Measurements from ENCODE around the gene PDCD1. TPM values are rescaled to one million over a fixed set of nuclear protein-coding genes. Genes with fewer than 3 reads are reported as not detected.

PDCD1 gene
- total RNA-seq, 1 donor, result not detected

- no peak overlapping the region for H3K4me3 ChIP-seq (ENCODE audit: low read depth, low read length)
- no peak for DNase-seq (ENCODE audit: low read depth)
- TF ChIP-seq CTCF (IDR thresholded peaks at IDR 0.05; ENCODE audit: insufficient read depth, low read length), result no peak
These were observed 44.7 kb upstream of the PDCD1 start for GRCh38 chr2:241903121-241904010.

GRCh38 chr2:241902357-241902991, 43.8 kb upstream of the PDCD1 start:
- DNase-seq (ENCODE audit: low read depth), result no peak
- TF ChIP-seq CTCF (IDR thresholded peaks at IDR 0.05; ENCODE audit: insufficient read depth, low read length), result no peak
- H3K4me3 ChIP-seq (ENCODE audit: low read depth, low read length), result no peak overlapping the region

GRCh38 chr2:241901500-241902351, 43.0 kb upstream of the PDCD1 start:
- peak overlapping the region; percentile 31 for H3K4me3 ChIP-seq (ENCODE audit: low read depth, low read length)
- peak; percentile 17 for DNase-seq (ENCODE audit: low read depth)
- TF ChIP-seq CTCF (IDR thresholded peaks at IDR 0.05; ENCODE audit: insufficient read depth, low read length), result no peak

GRCh38 chr2:241901018-241901380, 42.3 kb upstream of the PDCD1 start:
- DNase-seq (ENCODE audit: low read depth), result no peak
- TF ChIP-seq CTCF (IDR thresholded peaks at IDR 0.05; ENCODE audit: insufficient read depth, low read length), result no peak
- no peak overlapping the region for H3K4me3 ChIP-seq (ENCODE audit: low read depth, low read length)

- H3K4me3 ChIP-seq (ENCODE audit: low read depth, low read length), result no peak overlapping the region
- TF ChIP-seq CTCF (IDR thresholded peaks at IDR 0.05; ENCODE audit: insufficient read depth, low read length), result no peak
- DNase-seq (ENCODE audit: low read depth), result no peak
These were observed 41.7 kb upstream of the PDCD1 start for GRCh38 chr2:241900251-241901017.

All from fibroblast of the aortic adventitia (primary cell).